T follicular helper cell (primary cell): ENCODE data around the gene SAT2.
"Not testable (repeated sequence)": the region's sequence is repeated elsewhere in the genome, so short reads cannot be mapped to it uniquely, and the experiment has no call there.

ENCODE experiments used
- DNase-seq: peaks from one replicate; pipeline ENCODE4 v3.0.0-alpha.2; 2020; ENCODE audit warnings: low read depth
- total RNA-seq, 2 experiments: gene quantifications; one replicate each; lab custom pipeline; 2026; lab: John Stamatoyannopoulos, UW

SAT2 gene
- total RNA-seq = 9.8 to 34.2 reads per million in 2 experiments

DNA sequence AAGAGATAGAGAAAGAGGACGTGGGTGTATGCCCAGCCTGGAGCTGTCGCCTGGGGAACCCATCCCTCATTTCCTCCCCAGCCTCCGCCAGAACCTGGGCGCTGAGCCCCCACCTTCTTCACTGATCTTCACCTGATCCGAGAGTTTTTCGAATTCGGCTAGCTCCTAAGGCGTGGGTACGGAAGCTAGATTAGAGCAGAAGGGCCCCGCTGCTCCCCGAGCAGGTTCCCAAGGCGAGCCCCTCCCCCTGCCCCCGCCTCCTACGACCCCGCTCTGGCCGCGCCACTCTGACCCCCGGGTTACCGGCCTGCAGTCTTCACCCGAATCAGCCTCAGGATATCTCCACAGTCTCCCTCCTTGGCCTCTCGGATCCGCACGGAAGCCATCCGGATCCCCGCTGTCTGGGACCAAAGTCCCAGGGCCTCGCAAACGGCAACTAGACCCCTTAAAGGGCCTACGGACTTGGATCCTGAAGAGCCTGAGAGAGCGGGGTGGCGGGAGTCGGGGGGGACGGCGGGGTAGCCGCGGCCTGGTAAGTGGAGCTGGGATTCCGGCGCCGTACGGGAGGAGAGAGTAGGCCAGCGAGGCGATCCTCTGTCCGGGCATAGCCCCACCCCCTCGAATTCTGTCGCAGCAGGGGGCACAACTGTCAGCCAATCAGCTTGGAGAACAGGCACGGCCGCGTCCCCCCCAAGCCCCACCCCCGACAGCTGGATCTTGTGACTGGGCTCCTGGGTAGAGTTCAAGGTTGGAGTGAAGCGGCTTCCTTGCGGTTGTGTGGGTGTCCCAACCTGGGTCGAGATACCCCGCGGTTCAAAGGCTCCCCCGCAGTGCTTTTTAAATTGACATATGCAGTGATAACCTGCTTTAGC is at the start of gene SAT2:
TSS of gene SAT2 (minus strand) at position 572 of the 872 bp plus-strand sequence. CDS start at position 386, 186 bp downstream.
- peak; percentile 80 for DNase-seq

GRCh38 chr17:7676533-7676932 is 48.9 kb upstream of the SAT2 start:
- no peak for DNase-seq

DNA sequence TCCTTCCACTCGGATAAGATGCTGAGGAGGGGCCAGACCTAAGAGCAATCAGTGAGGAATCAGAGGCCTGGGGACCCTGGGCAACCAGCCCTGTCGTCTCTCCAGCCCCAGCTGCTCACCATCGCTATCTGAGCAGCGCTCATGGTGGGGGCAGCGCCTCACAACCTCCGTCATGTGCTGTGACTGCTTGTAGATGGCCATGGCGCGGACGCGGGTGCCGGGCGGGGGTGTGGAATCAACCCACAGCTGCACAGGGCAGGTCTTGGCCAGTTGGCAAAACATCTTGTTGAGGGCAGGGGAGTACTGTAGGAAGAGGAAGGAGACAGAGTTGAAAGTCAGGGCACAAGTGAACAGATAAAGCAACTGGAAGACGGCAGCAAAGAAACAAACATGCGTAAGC is 47.3 kb upstream of the SAT2 start:
- DNase-seq = no peak

GRCh38 chr17:7673239-7673638 is 45.6 kb upstream of the SAT2 start:
- no peak for DNase-seq

GRCh38 chr17:7668482-7668881 is 40.9 kb upstream of the SAT2 start:
- no peak for DNase-seq

- no peak for DNase-seq
Observed at GRCh38 chr17:7667656-7668406, 40.2 kb upstream of the SAT2 start.

DNA sequence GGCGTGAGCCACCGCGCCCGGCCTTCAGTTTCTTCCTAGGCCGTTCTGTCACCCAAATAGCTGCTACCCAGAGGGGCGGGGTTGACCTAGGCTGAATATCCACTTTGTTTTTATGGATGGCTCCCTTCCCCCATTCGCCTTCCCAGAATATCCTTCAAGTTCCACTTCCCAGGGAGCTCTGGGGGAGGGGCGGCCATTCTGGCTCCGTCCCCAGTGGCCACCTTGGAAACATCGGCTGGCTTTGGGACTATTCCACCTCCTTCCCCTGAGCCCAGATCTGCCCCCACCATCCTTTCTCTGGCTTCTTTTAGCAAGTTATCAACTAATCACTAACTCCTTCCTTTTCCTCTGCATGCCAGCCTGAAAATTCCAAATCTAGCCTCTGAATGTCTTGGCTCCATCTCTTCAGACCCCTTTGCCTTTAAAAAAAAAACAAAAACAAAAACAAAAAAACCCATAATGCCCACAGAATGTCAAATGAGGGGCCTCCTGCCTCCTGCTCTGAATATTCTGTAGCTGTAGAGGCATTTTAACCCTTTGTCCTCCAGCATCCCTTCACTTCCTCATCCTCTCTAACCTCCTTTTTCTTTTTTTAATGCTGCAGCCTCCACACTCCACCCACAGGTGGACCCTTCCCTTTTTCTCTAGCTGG is 29.5 kb upstream of the SAT2 start:
- no peak for DNase-seq

DNA sequence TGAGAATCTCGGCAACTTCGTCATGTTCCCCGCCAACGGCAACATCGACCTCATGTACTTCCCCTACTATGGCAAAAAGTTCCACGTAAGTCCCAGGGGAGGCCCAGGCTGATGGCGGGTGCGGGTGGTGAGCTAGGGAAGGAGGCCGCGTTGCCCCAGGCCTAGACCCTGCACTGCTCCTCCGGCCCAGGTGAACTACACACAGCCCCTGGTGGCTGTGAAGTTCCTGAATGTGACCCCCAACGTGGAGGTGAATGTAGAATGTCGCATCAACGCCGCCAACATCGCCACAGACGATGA is 27.9 kb upstream of the SAT2 start:
- DNase-seq = no peak

- no peak for DNase-seq
Observed at GRCh38 chr17:7654832-7655540, 27.4 kb upstream of the SAT2 start.

DNA sequence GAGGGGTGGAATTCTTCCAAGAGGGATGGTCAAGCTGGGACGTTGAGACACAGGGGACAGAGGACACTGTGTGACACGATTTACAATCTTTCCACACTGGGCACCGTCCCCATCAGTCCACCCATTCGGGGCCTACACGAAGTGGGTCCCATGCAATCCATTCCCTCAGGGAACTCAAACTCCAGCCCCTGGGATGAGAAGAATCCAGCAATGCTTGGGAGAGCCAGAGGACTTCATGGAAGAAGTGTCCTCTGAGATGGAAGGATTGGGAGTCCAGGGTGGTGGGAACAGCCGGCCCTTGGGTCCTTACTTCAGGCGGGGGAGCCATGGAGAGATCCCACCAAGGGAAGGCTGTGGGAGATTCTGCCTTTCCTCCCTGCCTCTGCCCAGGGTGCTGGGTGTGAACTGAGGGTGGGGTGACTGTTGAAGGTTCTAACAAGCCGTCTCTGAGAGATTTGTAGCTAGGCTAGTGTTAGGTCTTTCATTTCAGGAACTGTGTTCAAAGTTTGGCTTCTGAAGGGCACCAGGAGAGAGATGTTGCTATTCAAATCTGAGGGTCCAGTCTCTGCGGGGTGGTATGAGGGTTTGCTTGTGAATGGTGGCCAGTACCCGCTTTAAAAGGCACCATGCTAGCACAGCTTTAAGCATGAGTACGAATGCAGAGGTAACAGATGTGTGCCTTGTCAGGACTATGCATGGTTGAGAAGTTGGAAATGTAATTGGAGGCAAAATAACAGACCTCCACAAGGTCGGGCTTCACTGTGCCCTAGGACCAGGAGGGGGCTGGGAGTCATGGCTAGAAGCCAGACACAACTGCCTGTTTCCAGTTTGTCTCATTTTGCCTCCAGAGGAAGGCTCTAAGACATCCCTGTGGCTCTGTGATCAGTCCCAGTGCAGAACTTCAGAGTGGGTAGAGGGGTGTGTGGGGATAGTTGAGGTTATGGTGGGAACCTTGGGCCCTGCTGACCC is 25.1 kb upstream of the SAT2 start:
- no peak for DNase-seq

DNA sequence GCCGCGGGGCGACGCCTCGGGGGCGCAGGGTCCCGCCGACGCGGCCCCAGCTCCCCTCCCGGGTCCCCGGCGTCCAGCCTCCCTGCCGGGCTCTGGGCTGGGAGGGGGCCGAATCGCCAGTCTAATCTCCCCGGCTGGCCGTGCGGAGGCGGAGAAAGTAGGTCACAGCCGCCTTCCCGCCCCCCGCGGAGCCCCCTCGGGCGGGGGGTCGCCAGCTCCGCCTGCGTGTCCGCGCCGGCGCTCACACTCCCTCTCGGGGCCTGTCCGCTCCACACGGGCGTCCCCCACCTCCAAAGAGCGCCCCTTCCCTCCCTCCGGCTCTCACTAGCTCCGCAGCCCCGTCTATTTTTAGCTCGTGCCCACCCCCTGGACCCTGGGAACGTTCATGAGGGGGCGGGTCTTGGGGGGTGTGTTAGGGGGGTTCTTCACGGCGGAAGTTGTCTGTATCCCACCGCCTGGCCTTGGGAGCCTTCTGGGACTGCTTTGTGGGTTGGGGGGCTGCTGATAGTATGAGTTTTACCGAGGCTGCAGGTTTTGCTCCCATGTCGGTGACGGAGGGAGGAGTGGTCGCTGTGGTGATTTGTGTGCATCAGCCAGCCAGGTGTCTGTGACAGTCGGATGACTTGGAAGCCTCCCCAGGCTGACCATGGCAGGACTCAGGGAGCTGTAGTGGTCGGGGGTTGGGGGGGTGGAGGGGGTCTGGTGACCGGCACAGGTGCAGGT is 24.2 kb upstream of the SAT2 start:
- no peak for DNase-seq

DNA sequence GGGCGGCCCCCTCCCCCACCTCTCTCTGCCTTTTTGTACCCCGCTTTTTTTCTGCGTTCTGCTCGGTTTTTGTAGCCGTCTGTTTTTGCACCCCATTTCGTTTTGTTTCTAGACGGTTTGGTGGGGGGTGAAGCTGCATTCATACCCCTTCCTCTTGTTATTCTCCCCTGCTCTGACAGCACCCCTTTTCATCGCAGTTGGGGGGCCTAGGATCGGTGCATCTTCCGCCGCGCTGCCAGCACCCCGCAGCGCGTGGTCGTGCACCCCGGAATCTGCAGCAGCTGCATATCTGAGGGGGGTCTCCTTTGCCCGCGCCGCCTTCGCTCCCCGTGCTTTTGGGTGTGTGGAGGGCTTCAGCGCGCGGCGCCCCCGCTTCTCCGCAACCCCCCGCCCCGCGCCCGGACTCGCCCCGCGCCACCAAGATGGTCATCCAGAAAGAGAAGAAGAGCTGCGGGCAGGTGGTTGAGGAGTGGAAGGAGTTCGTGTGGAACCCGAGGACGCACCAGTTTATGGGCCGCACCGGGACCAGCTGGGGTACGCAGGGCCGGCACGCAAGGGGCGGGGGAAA is 23.6 kb upstream of the SAT2 start:
- DNase-seq = no peak

- peak; percentile 70 for DNase-seq
Observed at GRCh38 chr17:7650509-7651096, 23.0 kb upstream of the SAT2 start, which contains the start of gene ATP1B2. ATP1B2 (plus strand) TSS chr17:7650926; CDS start chr17:7651519, 593 bp downstream.

GRCh38 chr17:7647018-7647417 is 19.4 kb upstream of the SAT2 start:
- DNase-seq = no peak

DNA sequence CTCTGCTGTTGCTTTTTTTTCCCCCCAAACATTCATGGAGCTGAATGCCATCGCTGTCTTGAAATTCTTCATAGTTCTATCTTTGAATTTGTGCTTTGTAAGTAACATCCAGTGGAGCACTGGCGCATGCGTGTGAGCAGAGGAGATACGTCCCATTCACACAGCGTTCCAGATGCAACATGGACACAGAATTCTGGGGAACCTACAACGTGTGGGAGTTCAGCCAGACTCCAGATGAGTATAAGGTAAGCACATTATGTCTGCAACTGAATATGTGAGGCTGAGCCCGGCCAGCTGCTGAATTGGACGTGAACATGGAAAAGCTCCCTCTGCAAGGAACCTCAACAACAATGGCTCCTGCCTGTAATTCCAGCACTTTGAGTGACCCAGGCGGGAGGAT is 18.8 kb upstream of the SAT2 start:
- no peak for DNase-seq

- no peak for DNase-seq
Observed at GRCh38 chr17:7644775-7645174, 17.2 kb upstream of the SAT2 start.

DNA sequence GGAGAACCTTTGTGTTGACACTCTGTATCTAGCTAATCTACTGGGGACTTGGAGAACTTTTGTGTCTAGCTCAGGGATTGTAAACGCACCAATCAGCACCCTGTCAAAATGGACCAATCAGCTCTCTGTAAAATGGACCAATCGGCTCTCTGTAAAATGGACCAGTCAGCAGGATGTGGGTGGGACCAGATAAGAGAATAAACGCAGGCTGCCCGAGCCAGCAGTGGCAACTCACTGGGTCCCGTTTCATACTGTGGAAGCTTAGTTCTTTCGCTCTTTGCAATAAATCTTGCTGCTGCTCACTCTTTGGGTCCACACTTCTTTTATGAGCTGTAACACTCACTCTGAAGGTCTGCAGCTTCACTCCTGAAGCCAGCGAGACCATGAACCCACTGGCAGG is 14.0 kb upstream of the SAT2 start:
- not testable (repeated sequence) for DNase-seq

GRCh38 chr17:7640783-7641182 is 13.2 kb upstream of the SAT2 start:
- no peak for DNase-seq

GRCh38 chr17:7636163-7636562 is 8.5 kb upstream of the SAT2 start:
- no peak for DNase-seq
